Cortex of kidney (tissue), 1 donor: ENCODE results near the gene GUK1.

Experiments
- DNase-seq: peaks from one replicate; lab custom pipeline; 2025; lab: John Stamatoyannopoulos, UW

GUK1 gene

DNA sequence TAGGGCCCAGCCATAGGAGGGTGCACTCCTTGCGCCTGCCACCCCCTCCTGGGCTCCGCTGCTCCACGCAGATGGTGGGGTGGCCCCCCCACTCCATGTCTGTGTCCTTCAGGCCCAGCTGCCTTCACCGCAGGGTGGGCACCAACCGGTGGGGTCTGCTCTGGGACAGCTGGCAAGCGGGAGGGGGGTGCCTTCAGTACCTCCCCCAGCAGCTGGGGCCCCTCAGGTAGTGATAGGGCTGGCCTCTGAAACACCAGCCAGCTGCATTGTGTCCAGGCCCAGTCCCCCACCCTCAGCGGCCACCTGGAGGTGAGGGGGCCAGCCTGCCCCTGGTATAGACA, 10.0 kb downstream of the GUK1 start:
- no peak for DNase-seq

DNA sequence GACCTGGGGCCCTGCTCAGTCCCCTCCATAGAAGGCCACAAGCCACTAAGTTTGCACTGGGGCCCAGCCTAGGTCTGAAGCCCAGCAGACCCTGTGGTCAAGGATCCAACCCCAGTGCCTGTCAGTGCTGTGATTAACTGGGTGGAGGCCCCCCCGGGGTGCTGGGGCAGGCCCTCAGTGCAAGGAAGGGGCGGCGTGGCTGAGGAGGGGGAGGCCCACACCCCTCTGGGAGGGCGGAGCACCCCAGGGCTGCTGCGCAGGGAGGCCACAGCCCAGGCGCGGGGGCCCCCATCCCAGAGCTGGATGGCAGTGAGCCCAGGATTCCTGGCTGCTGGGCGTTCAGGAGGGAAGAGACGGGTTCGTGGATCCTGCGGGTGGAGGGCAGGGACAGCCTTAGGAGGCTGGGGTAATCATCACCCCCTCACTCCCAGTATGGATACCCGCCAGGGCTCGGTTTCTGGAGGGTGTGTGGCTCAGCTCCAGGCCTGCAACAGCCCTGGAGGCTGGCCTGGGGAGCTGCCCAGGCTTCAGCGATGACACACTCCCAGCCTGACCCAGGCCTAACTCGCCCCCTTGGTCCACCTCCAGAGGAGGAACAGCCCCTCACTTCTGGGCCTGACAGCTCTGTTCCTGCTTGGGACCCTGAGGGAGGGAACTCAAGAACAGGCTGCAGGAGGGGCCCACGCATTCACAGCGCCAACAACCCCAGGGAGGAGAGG, 10.5 kb downstream of the GUK1 start:
- DNase-seq, result no peak

DNA sequence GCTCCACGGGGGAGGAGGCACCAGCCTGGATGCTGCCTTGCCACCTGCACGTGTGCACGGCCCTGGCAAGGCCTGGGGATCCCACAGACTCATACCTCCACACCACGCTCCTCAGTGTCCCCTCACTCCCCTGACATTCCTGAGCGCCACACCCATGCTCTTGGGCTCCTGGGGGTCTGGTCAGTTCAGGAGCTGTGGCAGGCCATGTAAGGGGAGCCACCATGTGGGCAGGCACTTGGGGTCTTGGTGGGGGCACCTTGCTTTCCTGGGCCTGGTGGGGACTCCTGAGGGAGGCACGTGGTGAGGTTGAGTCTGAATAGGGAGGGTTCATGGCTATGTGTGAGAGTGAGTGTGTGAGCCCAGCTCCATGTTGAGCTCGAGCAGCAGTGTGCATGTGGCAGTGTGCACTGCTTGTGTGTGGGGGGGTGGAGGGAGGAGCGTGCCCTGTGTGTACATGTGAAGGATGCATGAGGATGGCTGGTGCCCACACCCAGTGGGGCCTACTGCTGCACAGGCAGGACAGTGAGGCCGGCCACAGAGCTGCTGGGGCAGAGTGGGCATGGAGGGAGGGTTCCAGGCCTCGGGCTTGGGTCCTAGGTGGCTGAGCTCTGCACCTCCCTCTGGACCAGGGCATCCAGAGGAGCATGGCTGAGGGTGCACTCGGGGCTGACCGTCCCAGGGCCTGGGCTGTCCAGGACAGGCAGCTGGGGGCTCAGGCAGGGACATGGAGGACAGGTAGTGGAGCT, 11.3 kb downstream of the GUK1 start:
- DNase-seq, result no peak

DNA sequence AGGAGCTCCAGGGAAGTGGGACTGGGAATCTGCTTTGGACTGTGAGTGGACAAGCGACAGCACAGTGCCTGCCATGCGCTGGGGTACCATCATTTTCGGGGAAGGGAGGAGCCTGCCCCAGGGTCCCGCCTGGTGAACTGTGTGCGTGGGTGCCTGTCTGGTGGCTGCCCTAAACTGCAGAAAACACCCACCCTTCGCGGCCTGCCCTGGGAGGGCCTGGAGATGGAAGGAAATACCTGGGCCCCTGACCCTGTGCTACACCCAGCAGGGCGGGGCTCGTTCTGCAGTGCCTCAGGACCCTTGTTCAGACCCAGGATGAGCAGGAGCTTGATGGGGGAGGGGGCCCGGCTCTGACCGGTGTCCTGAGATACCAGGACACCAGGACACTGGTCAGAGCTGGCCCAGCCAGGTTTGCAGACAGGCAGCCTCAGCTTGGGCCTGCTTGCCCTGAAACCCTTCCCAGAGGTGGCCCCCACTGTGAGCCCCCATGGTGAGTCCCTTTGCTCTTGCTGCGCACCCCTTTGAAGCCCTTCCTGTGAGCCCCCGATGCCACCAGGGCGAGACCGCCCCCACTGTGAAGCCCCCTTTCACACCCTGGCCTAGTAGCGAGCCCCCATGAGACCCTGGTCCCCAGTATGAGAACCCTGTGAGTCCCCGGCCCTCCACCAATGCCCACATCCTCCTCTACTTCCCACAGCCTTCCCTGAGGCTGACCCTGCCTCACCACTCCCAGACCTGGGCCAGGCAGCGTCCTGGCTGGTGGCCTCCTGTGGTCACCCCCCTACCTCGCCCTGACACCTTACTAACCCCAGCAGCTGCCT, 12.2 kb downstream of the GUK1 start:
- DNase-seq, result no peak

DNA sequence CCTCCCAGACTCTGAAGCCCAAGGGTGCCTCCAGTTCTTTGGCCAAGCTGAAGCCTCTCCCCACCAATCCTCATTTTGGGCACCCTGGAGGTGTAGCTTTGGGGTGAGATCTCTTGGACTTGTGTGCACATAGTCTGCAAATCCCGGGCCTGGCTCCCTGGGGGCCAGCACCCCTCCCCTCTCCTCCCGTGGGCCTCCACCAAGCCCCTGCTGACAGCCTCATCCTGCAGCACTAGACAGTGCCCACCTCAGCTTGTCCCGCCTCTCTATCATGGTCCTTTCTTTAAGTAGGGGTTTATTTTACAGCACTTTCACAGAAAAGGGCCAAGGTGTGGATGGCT, 12.8 kb downstream of the GUK1 start:
- no peak for DNase-seq

DNA sequence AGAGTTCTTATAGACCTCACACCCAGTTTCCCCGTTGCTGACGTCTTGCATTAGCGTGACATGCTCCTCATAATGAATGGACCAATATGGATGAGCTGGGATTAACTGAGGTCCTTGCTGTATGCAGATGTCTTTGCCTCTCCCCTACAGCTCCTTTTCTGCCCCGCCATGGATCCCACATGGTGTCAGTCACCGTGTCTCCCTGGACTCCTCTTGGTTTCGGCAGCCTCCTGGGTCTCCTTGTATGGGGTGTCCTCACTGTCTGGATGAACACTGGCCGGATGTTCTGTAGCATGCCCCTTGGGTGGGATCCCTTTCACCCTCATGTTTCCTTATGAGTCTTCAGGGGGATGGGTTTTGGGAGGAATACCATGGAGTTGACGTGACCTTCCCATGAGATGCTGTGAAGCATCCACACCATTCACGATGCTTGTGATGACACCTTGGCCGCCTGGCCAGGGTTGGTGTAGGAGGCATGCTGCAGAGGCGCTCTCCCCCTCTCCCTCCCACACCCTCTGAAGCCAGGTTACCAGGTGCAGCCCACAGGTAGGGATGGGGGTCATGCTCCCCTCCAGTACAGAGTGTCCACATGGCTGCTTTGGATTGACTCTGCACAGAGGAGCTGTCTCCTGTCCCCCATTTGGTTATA, 14.1 kb downstream of the GUK1 start:
- DNase-seq, result no peak

DNA sequence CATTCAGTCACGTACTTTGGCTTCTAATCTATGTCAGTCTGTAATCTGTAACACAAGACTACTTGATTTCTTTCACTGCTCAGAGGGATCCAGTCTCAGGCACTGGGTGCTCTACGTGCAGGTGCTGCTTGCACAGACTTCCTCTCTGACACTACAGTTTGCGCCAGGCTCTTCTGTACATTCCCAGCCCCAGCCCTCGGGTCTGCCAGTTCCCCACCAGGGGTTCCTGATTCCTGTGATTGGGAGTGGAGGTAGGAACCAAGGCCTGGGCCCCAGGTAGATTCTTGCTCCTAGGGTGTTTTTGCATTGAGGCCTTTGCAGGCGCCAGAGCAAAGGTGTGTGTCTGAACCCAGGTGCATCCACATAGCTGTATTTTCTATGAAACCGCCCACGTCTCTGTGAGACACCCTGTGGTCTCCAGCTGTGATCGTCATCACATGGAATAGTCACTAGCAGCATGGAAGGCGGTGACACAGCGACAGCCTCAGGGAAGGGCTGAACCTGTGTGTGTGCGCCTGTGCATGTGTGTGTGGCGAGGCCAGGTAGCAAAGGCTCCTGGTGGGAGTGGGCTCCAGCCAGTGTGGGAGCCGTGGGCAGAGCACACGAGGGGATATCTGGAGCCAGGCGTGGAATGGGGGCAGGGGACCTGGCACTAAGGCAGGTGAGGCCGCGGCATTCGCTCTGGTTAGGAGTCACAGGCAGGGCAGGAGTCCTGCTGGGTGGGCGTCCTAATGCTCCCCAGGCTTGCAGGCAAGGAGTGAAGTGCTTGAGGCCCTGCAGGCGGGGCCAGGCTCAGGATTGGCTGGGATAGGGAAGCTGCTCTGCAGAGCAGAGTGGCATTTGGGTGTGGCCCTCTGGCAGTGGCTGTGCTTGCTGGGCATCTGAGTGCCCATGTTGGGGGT, 14.8 kb downstream of the GUK1 start:
- no peak for DNase-seq

DNA sequence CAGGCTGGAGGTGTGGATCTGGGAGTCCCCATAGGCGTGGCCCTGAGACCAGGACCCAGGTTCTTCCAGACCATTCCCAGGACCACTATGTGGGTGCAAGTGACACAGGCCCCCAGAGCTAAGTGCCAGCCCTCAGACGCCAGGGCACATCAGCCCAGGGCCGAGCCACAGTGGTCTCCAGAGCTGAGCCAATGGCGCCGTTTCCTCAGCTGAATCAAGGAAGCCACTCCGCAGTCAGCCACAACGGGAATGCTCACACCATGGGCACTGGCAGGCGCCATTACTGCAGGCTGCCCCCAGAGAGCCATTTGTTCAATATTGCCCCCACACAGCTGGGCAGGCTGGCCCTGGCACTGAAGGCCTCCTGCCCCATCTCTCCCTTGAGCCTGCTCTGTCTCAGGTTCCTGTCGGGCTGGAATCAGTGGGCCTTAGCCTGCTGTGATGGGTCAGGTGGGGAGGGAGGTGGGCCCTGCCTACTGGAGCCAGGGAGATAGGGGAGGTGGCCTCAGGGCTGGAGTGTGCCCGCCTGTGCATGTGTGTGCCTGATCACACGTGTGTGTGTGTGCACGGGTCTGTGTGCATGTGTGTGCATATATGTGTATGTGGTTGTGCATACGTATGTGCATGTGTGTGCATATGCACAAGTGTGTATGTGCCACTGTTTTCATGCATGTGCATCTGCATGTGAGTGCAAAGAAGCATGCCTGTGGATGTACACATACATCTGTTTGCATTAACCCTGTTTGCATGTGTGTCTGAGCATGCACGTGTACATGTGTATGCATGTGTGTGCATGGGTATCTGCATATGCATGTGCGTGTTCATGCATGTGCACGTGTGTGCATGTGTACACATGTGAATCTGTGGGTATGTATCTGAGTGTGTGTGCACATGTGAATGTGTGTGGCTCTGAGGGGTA, 15.8 kb downstream of the GUK1 start:
- no peak for DNase-seq

DNA sequence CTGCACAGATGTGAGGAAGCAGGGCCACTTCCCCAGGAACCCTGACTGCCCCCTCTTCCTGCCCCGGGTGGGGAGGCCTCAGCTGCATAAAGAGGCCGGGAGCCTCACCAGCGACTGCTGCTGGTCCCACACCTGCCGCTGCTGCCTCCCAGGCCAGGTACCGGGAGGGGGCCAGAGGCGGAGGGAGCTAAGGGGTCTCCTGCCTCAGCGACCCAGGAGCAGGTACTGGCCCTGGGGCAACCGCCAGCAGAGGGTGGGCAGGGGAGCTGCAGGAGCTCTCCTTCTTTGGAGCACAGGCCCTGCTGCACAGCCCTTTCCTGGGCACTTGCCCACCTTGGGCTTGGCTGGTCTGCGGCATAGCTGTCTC, 16.4 kb downstream of the GUK1 start:
- no peak for DNase-seq

DNA sequence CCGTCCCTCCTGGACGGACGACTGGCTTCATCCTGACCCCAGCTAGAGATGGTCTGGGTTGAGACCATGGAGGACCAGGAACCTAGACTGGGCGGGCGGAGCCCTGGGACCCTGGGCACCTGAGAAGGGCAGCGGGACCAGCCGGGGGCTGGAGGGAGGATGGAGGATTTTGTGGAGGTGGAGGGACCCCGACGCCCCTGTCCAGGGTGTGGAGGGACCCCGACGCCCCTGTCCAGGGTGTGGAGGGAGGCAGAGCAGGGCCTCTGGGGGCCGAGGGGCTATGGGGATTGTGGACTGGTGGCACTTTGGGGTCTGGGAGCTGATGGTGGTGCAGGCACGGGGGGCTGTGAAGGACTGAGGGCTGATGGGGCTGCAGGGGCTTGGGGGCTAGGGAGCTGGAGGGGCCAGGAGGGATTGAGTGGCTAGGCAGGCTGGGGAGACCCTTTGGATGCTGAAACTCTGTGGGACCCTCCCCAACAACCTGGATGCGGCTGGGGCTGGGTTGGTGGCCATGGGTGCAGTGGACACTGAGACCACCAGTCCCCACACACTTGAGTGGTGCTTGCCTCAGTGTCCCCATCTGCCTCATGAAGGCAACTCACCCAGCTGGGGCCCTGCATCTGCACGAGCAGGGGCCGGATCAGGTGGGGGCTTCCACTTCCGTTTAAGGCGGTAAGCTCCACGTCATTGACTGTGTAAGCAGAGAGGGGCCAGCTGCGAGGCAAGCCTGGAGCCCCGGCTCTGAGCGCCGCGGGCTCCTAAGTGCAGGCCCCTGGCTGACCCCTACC, 17.1 kb downstream of the GUK1 start:
- no peak for DNase-seq

DNA sequence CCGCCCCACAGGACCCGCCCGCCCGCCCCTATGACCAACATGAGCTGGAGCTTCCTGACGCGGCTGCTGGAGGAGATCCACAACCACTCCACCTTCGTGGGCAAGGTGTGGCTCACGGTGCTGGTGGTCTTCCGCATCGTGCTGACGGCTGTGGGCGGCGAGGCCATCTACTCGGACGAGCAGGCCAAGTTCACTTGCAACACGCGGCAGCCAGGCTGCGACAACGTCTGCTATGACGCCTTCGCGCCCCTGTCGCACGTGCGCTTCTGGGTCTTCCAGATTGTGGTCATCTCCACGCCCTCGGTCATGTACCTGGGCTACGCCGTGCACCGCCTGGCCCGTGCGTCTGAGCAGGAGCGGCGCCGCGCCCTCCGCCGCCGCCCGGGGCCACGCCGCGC, 17.6 kb downstream of the GUK1 start:
- no peak for DNase-seq

DNA sequence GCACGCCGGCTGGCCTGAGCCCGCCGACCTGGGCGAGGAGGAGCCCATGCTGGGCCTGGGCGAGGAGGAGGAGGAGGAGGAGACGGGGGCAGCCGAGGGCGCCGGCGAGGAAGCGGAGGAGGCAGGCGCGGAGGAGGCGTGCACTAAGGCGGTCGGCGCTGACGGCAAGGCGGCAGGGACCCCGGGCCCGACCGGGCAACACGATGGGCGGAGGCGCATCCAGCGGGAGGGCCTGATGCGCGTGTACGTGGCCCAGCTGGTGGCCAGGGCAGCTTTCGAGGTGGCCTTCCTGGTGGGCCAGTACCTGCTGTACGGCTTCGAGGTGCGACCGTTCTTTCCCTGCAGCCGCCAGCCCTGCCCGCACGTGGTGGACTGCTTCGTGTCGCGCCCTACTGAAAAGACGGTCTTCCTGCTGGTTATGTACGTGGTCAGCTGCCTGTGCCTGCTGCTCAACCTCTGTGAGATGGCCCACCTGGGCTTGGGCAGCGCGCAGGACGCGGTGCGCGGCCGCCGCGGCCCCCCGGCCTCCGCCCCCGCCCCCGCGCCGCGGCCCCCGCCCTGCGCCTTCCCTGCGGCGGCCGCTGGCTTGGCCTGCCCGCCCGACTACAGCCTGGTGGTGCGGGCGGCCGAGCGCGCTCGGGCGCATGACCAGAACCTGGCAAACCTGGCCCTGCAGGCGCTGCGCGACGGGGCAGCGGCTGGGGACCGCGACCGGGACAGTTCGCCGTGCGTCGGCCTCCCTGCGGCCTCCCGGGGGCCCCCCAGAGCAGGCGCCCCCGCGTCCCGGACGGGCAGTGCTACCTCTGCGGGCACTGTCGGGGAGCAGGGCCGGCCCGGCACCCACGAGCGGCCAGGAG, 18.3 kb downstream of the GUK1 start:
- DNase-seq, result no peak

DNA sequence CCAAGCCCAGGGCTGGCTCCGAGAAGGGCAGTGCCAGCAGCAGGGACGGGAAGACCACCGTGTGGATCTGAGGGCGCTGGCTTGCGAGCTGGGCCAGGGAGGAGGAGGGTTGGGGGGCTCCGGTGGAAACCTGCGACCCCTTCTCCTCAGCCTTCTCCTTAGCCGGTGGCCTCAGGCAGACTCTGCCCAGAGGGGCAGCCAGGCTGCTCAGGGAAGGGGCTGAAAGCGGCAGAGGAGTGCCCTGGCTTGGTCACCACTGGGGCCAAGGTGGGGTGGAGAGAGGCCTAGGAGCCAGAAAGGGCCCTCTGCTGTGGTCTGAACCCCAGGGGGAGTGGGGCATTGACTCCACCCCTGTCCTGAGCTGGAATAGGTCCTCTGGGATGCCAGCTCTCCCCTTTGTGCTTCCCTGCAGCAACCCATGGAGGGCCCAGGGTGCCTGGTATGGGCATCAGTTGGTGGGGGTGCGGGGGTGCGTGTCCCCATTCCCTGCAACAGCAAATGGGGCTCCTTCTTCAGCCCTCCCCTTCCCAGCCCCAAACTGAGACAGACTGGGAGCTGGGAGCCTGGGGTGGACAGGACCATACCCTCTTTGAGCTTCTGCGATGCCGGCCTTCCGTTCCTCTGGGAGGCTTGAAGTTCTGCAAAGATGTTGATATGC, 19.1 kb downstream of the GUK1 start:
- DNase-seq, result no peak

DNA sequence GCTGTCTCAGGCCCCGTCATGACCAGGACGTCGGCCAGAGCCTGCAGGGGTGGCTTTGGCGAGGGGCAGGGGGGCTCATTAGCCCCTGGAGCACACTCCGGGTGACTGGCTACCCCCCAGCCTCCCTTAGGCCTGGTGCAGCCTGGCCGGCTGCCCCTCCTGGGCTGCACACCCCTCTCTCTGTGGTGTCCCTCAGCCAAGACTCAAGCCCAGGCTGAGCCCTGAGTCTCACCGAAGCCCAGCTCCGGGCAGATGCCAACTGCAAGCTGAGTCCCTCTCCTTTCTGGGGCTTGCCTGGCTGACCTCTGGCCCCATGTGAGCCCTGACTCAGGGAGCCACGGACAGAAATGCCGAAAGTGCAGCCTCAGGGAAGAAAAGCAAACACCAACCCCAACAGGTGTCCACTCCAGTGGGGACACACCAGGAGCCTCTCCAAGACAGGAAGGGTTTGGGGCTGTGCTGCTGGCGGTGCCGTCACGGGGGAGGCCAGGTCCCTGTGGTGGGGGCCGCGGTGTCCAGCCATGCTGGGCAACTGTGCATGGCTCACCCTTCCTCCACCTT, 20.2 kb downstream of the GUK1 start:
- no peak for DNase-seq

DNA sequence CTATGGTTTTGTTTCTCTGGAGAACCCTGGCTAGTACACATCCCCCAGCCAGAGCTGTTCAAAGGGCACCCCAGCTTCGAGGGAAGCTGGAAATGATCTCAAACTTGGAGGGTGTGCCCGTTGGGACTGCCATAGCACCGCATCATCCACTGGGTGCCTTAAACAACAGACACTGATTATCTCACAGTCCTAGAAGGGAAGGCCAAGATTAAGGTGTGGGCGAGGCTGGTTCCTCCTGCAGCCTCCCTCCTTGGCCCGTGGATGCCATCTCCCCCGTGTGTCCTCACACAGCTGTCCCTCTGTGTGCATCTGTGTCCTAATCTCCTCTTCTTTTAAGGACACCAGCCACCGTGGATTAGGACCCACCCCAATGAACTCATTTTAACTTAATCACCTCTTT, 21.3 kb downstream of the GUK1 start:
- DNase-seq, result no peak

DNA sequence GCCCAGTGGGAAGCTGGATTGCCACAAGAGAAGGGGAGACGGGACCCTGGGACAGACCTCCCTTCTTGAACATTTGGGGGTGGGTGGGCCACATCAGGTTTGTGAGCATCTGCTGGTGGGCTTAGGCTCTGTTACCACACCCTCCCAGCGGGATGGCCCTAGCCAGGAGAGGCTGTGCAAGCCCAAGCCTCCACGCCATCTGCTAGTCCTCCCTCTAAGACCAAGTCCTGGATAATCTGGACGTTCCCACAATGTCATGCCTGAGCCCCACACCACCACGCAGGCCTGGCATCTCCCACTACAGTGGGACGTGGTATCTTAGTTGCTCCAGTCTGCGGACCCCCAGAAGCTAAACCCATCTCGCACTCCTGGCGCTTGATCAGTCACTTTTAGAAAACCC, 21.8 kb downstream of the GUK1 start:
- no peak for DNase-seq

DNA sequence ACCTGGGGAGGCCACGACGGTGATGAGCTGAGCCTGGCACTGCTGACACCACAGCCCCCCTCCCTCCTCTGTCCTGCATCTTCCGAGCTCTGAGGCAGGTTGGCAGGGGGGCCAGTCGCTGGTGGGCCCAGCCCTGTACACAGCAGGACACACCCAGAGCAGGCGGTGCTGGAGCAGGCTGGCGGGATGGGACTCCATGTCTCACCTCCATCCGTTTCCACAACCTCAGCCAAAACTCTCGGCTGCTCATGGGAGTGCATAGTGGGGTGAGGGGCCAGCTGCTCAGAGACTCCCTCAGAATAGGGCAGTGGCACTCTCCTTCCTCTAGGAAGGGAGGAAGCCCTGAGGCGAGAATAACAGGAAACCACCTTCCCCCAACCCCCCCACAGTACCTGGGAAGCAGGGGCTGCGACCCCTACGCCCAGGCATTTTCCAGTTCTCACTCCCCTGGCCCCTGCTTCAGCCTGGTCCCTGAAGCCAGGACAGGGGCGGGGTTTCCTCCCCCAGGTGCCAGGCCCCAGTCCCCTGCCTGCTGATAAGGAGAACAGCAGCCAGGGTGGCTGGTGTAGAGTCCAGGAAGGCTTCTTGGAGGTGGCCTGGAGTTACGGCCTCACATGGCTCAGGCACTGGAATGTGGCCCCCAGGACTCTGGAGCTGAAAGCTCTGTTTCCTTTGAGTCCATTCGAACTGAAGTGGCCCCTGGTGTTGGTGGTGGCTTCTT, 22.4 kb downstream of the GUK1 start:
- DNase-seq, result no peak
